Endothelial cell of umbilical vein (primary cell): ENCODE results near the gene FKBP2. TPM values are rescaled to one million over a fixed set of nuclear protein-coding genes. Genes with fewer than 3 reads are reported as not detected.

ENCODE experiments used
- BruUV-seq: library from RNA; stranded (reverse); fragments of 400-500 nt; replicated peaks from 2 replicates; lab custom pipeline; 2021; lab: Mats Ljungman, UMichigan
- CTCF ChIA-PET: fragments of 300-600, 350-600 bp; sonication (Branson Sonifier 250); formaldehyde crosslinking; loops from one replicate; lab custom pipeline; 2021; ENCODE audit warnings: antibody characterized with exemption, inconsistent platforms; lab: Charles Lee
- POLR2A ChIA-PET: fragments of 300-600, 350-600 bp; sonication (Branson Sonifier 250); formaldehyde crosslinking; loops from one replicate; lab custom pipeline; 2021; ENCODE audit warnings: antibody characterized with exemption, inconsistent platforms; lab: Charles Lee
- DNase-seq: peaks from one replicate; pipeline ENCODE4 v3.0.0-alpha.2; 2011; ENCODE audit warnings: low read depth, low spot score
- FAIRE-seq: peaks from 2 replicates; lab custom pipeline; 2011; peaks lifted over from hg19 to GRCh38; lab: Jason Lieb, UNC
- H2AFZ ChIP-seq: 2 replicates; pipeline ENCODE4 v1.6.0; 2012; ENCODE audit warnings: low read depth, low read length, control low read depth, inconsistent platforms
- H3K27ac ChIP-seq: 2 replicates; pipeline ENCODE4 v1.5.1; 2011; ENCODE audit warnings: low read depth, mild to moderate bottlenecking, control low read depth, low read length, moderate library complexity; ENCODE audit not compliant: insufficient read depth
- H3K27me3 ChIP-seq, 2 experiments: 2 replicates each; pipeline versions ENCODE4 v1.6.0 to v1.6.1; 2011; ENCODE audit warnings: low read length in 2 of 2, mixed read lengths in 1 of 2; ENCODE audit not compliant: control insufficient read depth in 2 of 2, insufficient read depth in 2 of 2
- H3K36me3 ChIP-seq, 2 experiments: 2 replicates in 1 of 2; 3 replicates in 1 of 2; pipeline ENCODE4 v1.5.1; 2011; ENCODE audit warnings: low read length in 2 of 2, mild to moderate bottlenecking in 1 of 2, moderate library complexity in 1 of 2; ENCODE audit not compliant: control insufficient read depth in 2 of 2, insufficient read depth in 2 of 2; ENCODE audit errors: extremely low read depth in 1 of 2
- H3K4me1 ChIP-seq: 3 replicates; pipeline ENCODE4 v1.5.1; 2011; ENCODE audit warnings: mild to moderate bottlenecking, low read length; ENCODE audit not compliant: control insufficient read depth, insufficient read depth; ENCODE audit errors: extremely low read depth
- H3K4me2 ChIP-seq: 2 replicates; pipeline ENCODE4 v1.6.1; 2011; ENCODE audit warnings: low read length, control low read depth, mixed read lengths; ENCODE audit not compliant: insufficient read depth
- H3K4me3 ChIP-seq, 3 experiments: fragments of 200-600 bp in 1 of 3; sonication (generic), shearing (Covaris generic) in 1 of 3; replicated peaks in 1 of 3; 2 replicates each; pipeline ENCODE4 v1.5.1; 2011 to 2016; ENCODE audit warnings: control low read depth in 3 of 3, low read length in 3 of 3, mild to moderate bottlenecking in 2 of 3, inconsistent platforms in 1 of 3, low read depth in 1 of 3, moderate library complexity in 1 of 3; ENCODE audit not compliant: insufficient read depth in 1 of 3
- H3K79me2 ChIP-seq: 2 replicates; pipeline ENCODE4 v1.6.0; 2012; ENCODE audit warnings: low read length, inconsistent platforms; ENCODE audit not compliant: control insufficient read depth, insufficient read depth
- H3K9ac ChIP-seq: replicated peaks from 2 replicates; pipeline ENCODE3; 2011; ENCODE audit warnings: low read length, control low read depth; ENCODE audit not compliant: insufficient read depth; ENCODE audit errors: extremely low read depth
- H3K9me1 ChIP-seq: replicated peaks from 3 replicates; pipeline ENCODE4 v1.6.0; 2011; ENCODE audit warnings: mild to moderate bottlenecking, low read length; ENCODE audit not compliant: control insufficient read depth, insufficient read depth; ENCODE audit errors: extremely low read depth
- H3K9me3 ChIP-seq: replicated peaks from 2 replicates; pipeline ENCODE4 v1.5.1; 2012; ENCODE audit warnings: low read length, inconsistent platforms; ENCODE audit not compliant: control insufficient read depth, insufficient read depth
- H4K20me1 ChIP-seq: replicated peaks from 2 replicates; pipeline ENCODE3; 2011; ENCODE audit warnings: mild to moderate bottlenecking, low read length; ENCODE audit not compliant: control insufficient read depth, insufficient read depth; ENCODE audit errors: extremely low read depth
- EZH2 ChIP-seq: IDR thresholded peaks from 2 replicates; pipeline ENCODE4 v1.6.1; 2012; ENCODE audit warnings: borderline replicate concordance, low read depth, mild to moderate bottlenecking, moderate library complexity, low read length, inconsistent platforms; ENCODE audit not compliant: severe bottlenecking
- FOS ChIP-seq: IDR thresholded peaks from 2 replicates; pipeline ENCODE4 v1.6.1; 2011; ENCODE audit warnings: mild to moderate bottlenecking, low read length, moderate library complexity, borderline replicate concordance; ENCODE audit not compliant: insufficient read depth
- GATA2 ChIP-seq: IDR thresholded peaks from 2 replicates; pipeline ENCODE4 v1.7.0; 2011; ENCODE audit warnings: low read depth, mild to moderate bottlenecking, moderate library complexity, mixed read lengths, low read length; ENCODE audit not compliant: insufficient read length, insufficient read depth
- JUN ChIP-seq: IDR thresholded peaks from 2 replicates; pipeline ENCODE4 v1.6.1; 2011; ENCODE audit warnings: borderline replicate concordance, low read depth; ENCODE audit not compliant: insufficient read length, insufficient read depth
- MYC ChIP-seq: IDR thresholded peaks from one replicate; pipeline ENCODE4 v1.6.1; 2011; ENCODE audit warnings: mild to moderate bottlenecking, low read depth, low read length
- POLR2A ChIP-seq: IDR thresholded peaks from 2 replicates; pipeline ENCODE4 v1.6.1; 2012; ENCODE audit warnings: low read depth, mild to moderate bottlenecking, control low read depth, low read length
- POLR2AphosphoS5 ChIP-seq: IDR thresholded peaks from 2 replicates; pipeline ENCODE4 v1.6.1; 2012; ENCODE audit warnings: low read depth, mild to moderate bottlenecking, control low read depth, low read length, moderate library complexity; ENCODE audit not compliant: insufficient read depth
- dilution Hi-C: fragments of 300-500 bp; cut with MboI; formaldehyde crosslinking; loops from one replicate; pipeline ENCODE4 v1.15.0; 2019; ENCODE audit warnings: low sequenced_read_pairs; ENCODE audit not compliant: extremely low pct_ligation_motif_present
- intact Hi-C: fragments of 100-400 bp; cut with micrococcal nuclease; formaldehyde crosslinking; loops from one replicate; pipeline ENCODE4 v1.10.0; 2022
- polyA plus RNA-seq, 4 experiments: library from polyadenylated mRNA; depleted of rRNA in 3 of 4; stranded (reverse) in 3 of 4; unstranded in 1 of 4; fragments of >200 nt; gene quantifications; 2 replicates each; pipeline versions ENCODE4 v1.2.1 to v1.2.3, GENCODE V29; 2011 to 2012; ENCODE audit warnings: missing spikeins in 1 of 4
- total RNA-seq: library from RNA; stranded (reverse); gene quantifications from 2 replicates; pipeline ENCODE4 v1.2.3, GENCODE V29; 2021
- TF ChIP-seq, protein P1 (sequence below), 2 donors: IDR thresholded peaks; 1 replicate in 1 of 2; 2 replicates in 1 of 2; pipeline ENCODE4 v1.5.1; 2011; ENCODE audit warnings: low read length in 2 of 2, mild to moderate bottlenecking in 2 of 2, moderate library complexity in 2 of 2, control low read depth in 1 of 2, inconsistent platforms in 1 of 2, low read depth in 1 of 2; ENCODE audit not compliant: insufficient read depth in 1 of 2; ENCODE audit errors: extremely low read depth in 1 of 2
- TF ChIP-seq, protein P2 (sequence below): IDR thresholded peaks from 2 replicates; pipeline ENCODE4 v1.6.1; 2011; ENCODE audit not compliant: insufficient read depth, insufficient read length

FKBP2 gene
- total and polyA plus RNA-seq, 2 donors (not counting 3 experiments of a cell fraction or from before 2014, with no cell fraction given): 48.5 to 74.4 TPM

GRCh38 chr11:64209563-64209843, 31.4 kb upstream of the FKBP2 start:
- no peak for FAIRE-seq
- Histone ChIP-seq H3K9ac (no peak overlapping the region), H3K4me1 (peaks cover 34% of the 10 kb centered on the region), H3K9me3 (no peaks in the 10 kb centered on the region), H2AFZ (no peak overlapping the region), H3K4me3 (no peak overlapping the region), H3K27ac (no peak overlapping the region), H3K79me2 (peaks cover 12% of the 10 kb centered on the region), H3K9me1 (no peaks in the 10 kb centered on the region), H3K27me3 (no peaks in the 10 kb centered on the region), H3K4me2 (no peak overlapping the region), H4K20me1 (no peaks in the 10 kb centered on the region), H3K36me3 (peaks cover 0 to 7% of the 10 kb centered on the region in 2 experiments)
- ChIA-PET POLR2A (no interaction called here), CTCF (interaction anchor here (11.5 kb wide), 1 partner anchor 94 kb away, joined by 413 read pairs; the partner anchor contains the start of genes CATSPERZ and ESRRA)
- DNase-seq: no peak
- BruUV-seq: no TSS peak
- TF ChIP-seq POLR2AphosphoS5 (no peak), MYC (no peak)
- dilution Hi-C loops (no loop called here), intact Hi-C loops (no loop called here)

- peaks cover 34% of the 10 kb centered on the region for H3K4me1 ChIP-seq
- no peak overlapping the region for H3K4me2 ChIP-seq
- FAIRE-seq: no peak
- intact Hi-C loops: no loop called here
- H3K4me3 ChIP-seq: no peak overlapping the region
- H3K9me1 ChIP-seq: no peaks in the 10 kb centered on the region
- H3K27ac ChIP-seq: no peak overlapping the region
- no peaks in the 10 kb centered on the region for H4K20me1 ChIP-seq
- BruUV-seq: no TSS peak
- H3K9ac ChIP-seq: no peak overlapping the region
- no peaks in the 10 kb centered on the region for H3K9me3 ChIP-seq
- POLR2A ChIA-PET: no interaction called here
- H3K79me2 ChIP-seq: peaks cover 12% of the 10 kb centered on the region
- CTCF ChIA-PET: interaction anchor here (11.5 kb wide), 1 partner anchor 93 kb away, joined by 413 read pairs; the partner anchor contains the start of genes CATSPERZ and ESRRA
- dilution Hi-C loops: no loop called here
- H3K27me3 ChIP-seq: no peaks in the 10 kb centered on the region
- no peak for DNase-seq
- H2AFZ ChIP-seq: no peak overlapping the region
- TF ChIP-seq POLR2A (no peak), MYC (no peak), EZH2 (no peak), GATA2 (no peak), FOS (no peak), POLR2AphosphoS5 (no peak), JUN (no peak)
- TF ChIP-seq, protein P1, sequence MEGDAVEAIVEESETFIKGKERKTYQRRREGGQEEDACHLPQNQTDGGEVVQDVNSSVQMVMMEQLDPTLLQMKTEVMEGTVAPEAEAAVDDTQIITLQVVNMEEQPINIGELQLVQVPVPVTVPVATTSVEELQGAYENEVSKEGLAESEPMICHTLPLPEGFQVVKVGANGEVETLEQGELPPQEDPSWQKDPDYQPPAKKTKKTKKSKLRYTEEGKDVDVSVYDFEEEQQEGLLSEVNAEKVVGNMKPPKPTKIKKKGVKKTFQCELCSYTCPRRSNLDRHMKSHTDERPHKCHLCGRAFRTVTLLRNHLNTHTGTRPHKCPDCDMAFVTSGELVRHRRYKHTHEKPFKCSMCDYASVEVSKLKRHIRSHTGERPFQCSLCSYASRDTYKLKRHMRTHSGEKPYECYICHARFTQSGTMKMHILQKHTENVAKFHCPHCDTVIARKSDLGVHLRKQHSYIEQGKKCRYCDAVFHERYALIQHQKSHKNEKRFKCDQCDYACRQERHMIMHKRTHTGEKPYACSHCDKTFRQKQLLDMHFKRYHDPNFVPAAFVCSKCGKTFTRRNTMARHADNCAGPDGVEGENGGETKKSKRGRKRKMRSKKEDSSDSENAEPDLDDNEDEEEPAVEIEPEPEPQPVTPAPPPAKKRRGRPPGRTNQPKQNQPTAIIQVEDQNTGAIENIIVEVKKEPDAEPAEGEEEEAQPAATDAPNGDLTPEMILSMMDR (IDR thresholded peaks at IDR 0.05; ENCODE audit: extremely low read depth in 1 of 2, insufficient read depth in 1 of 2, low read depth in 1 of 2, low read length in 2 of 2): no peak
- TF ChIP-seq, protein P2, sequence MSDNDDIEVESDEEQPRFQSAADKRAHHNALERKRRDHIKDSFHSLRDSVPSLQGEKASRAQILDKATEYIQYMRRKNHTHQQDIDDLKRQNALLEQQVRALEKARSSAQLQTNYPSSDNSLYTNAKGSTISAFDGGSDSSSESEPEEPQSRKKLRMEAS: no peak
- H3K36me3 ChIP-seq: peaks cover 0 to 7% of the 10 kb centered on the region in 2 experiments
Measured at GRCh38 chr11:64210301-64211020, 30.4 kb upstream of the FKBP2 start.
